ENCODE measurements around the gene ARFGEF3.

- TF ChIP-seq, protein P1, sequence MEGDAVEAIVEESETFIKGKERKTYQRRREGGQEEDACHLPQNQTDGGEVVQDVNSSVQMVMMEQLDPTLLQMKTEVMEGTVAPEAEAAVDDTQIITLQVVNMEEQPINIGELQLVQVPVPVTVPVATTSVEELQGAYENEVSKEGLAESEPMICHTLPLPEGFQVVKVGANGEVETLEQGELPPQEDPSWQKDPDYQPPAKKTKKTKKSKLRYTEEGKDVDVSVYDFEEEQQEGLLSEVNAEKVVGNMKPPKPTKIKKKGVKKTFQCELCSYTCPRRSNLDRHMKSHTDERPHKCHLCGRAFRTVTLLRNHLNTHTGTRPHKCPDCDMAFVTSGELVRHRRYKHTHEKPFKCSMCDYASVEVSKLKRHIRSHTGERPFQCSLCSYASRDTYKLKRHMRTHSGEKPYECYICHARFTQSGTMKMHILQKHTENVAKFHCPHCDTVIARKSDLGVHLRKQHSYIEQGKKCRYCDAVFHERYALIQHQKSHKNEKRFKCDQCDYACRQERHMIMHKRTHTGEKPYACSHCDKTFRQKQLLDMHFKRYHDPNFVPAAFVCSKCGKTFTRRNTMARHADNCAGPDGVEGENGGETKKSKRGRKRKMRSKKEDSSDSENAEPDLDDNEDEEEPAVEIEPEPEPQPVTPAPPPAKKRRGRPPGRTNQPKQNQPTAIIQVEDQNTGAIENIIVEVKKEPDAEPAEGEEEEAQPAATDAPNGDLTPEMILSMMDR (IDR thresholded peaks at IDR 0.05) = no peak
- TF ChIP-seq POLR2A (IDR thresholded peaks at IDR 0.05) = no peak
Measured at GRCh38 chr6:138321934-138322333, 160.2 kb downstream of the ARFGEF3 start.
